ENCODE data around the gene LOXHD1.

The LOXHD1 gene

GRCh38 chr18:46570666-46571065 is 86.4 kb downstream of the LOXHD1 start:
- Histone ChIP-seq H3K36me3 (ENCODE audit: insufficient read depth, low read length) (no peaks in the 10 kb centered on the region), H3K79me2 (ENCODE audit: insufficient read depth, low read length) (no peaks in the 10 kb centered on the region), H4K20me1 (ENCODE audit: insufficient read depth, low read length) (no peaks in the 10 kb centered on the region), H3K4me2 (ENCODE audit: insufficient read depth, low read length) (no peak overlapping the region), H3K9ac (ENCODE audit: low read depth, low read length) (no peak overlapping the region), H3K4me3 (ENCODE audit: low read depth in 1 of 2, low read length in 2 of 2) (no peak overlapping the region), H3K27me3 (ENCODE audit: insufficient read depth, low read length, poor library complexity) (peaks cover 4% of the 10 kb centered on the region), H3K27ac (ENCODE audit: low read length) (no peak overlapping the region), H3K4me1 (ENCODE audit: insufficient read depth, low read length) (no peaks in the 10 kb centered on the region), H3K9me3 (ENCODE audit: insufficient read depth, low read length, severe bottlenecking) (no peaks in the 10 kb centered on the region), H2AFZ (ENCODE audit: low read depth, low read length) (no peak overlapping the region)
- ATAC-seq (ENCODE audit: insufficient read depth, low read depth) (no peak), DNase-seq (no peak)
- no peak for TF ChIP-seq CTCF (IDR thresholded peaks at IDR 0.05; ENCODE audit: borderline replicate concordance, extremely low read depth, low read length, poor library complexity, severe bottlenecking)
- TF ChIP-seq EZH2 (IDR thresholded peaks at IDR 0.05; ENCODE audit: borderline replicate concordance, low read depth, low read length, severe bottlenecking), result no peak

GRCh38 chr18:46570134-46570533 is 86.9 kb downstream of the LOXHD1 start:
- no peak overlapping the region for H3K4me3 ChIP-seq (ENCODE audit: low read depth in 1 of 2, low read length in 2 of 2)
- H3K79me2 ChIP-seq (ENCODE audit: insufficient read depth, low read length), result no peaks in the 10 kb centered on the region
- H3K9ac ChIP-seq (ENCODE audit: low read depth, low read length), result no peak overlapping the region
- H3K27ac ChIP-seq (ENCODE audit: low read length), result no peak overlapping the region
- no peak overlapping the region for H2AFZ ChIP-seq (ENCODE audit: low read depth, low read length)
- TF ChIP-seq CTCF (IDR thresholded peaks at IDR 0.05; ENCODE audit: borderline replicate concordance, extremely low read depth, low read length, poor library complexity, severe bottlenecking) (no peak), EZH2 (IDR thresholded peaks at IDR 0.05; ENCODE audit: borderline replicate concordance, low read depth, low read length, severe bottlenecking) (no peak)
- H3K4me2 ChIP-seq (ENCODE audit: insufficient read depth, low read length), result no peak overlapping the region
- DNase-seq (no peak), ATAC-seq (ENCODE audit: insufficient read depth, low read depth) (no peak)
- H3K4me1 ChIP-seq (ENCODE audit: insufficient read depth, low read length), result no peaks in the 10 kb centered on the region
- no peaks in the 10 kb centered on the region for H4K20me1 ChIP-seq (ENCODE audit: insufficient read depth, low read length)
- H3K9me3 ChIP-seq (ENCODE audit: insufficient read depth, low read length, severe bottlenecking), result no peaks in the 10 kb centered on the region
- peaks cover 4% of the 10 kb centered on the region for H3K27me3 ChIP-seq (ENCODE audit: insufficient read depth, low read length, poor library complexity)
- H3K36me3 ChIP-seq (ENCODE audit: insufficient read depth, low read length), result no peaks in the 10 kb centered on the region

DNA sequence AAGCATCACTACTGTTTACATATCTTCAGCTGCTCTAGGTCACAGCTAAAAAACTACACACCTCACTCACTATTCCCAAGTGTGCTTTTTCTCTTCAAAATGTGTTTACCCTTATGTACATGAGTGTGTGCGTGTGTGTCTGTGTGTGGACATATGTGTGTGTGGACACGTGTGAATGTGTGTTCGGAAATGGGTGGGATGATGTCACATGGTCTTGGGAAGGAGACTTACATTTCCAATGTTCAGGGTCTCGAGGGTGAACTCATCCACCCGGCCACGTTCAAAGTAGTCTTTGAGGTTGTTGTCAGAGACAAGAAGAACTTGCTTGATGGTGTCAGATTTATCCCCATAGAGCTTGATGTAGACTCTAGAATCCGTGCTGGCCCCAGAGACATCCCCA is 87.8 kb downstream of the LOXHD1 start:
- DNase-seq (no peak), ATAC-seq (ENCODE audit: insufficient read depth, low read depth) (no peak)
- peaks cover 4% of the 10 kb centered on the region for H3K27me3 ChIP-seq (ENCODE audit: insufficient read depth, low read length, poor library complexity)
- no peak overlapping the region for H2AFZ ChIP-seq (ENCODE audit: low read depth, low read length)
- H3K27ac ChIP-seq (ENCODE audit: low read length), result no peak overlapping the region
- H3K4me3 ChIP-seq (ENCODE audit: low read depth in 1 of 2, low read length in 2 of 2), result no peak overlapping the region
- H3K9ac ChIP-seq (ENCODE audit: low read depth, low read length), result no peak overlapping the region
- TF ChIP-seq EZH2 (IDR thresholded peaks at IDR 0.05; ENCODE audit: borderline replicate concordance, low read depth, low read length, severe bottlenecking) (no peak), CTCF (IDR thresholded peaks at IDR 0.05; ENCODE audit: borderline replicate concordance, extremely low read depth, low read length, poor library complexity, severe bottlenecking) (no peak)
- no peaks in the 10 kb centered on the region for H3K4me1 ChIP-seq (ENCODE audit: insufficient read depth, low read length)
- H3K36me3 ChIP-seq (ENCODE audit: insufficient read depth, low read length), result no peaks in the 10 kb centered on the region
- no peaks in the 10 kb centered on the region for H3K9me3 ChIP-seq (ENCODE audit: insufficient read depth, low read length, severe bottlenecking)
- no peaks in the 10 kb centered on the region for H3K79me2 ChIP-seq (ENCODE audit: insufficient read depth, low read length)
- no peak overlapping the region for H3K4me2 ChIP-seq (ENCODE audit: insufficient read depth, low read length)
- H4K20me1 ChIP-seq (ENCODE audit: insufficient read depth, low read length), result no peaks in the 10 kb centered on the region

- no peaks in the 10 kb centered on the region for H3K79me2 ChIP-seq (ENCODE audit: insufficient read depth, low read length)
- DNase-seq (no peak), ATAC-seq (ENCODE audit: insufficient read depth, low read depth) (no peak)
- H3K36me3 ChIP-seq (ENCODE audit: insufficient read depth, low read length), result no peaks in the 10 kb centered on the region
- no peaks in the 10 kb centered on the region for H4K20me1 ChIP-seq (ENCODE audit: insufficient read depth, low read length)
- peaks cover 4% of the 10 kb centered on the region for H3K27me3 ChIP-seq (ENCODE audit: insufficient read depth, low read length, poor library complexity)
- TF ChIP-seq CTCF (IDR thresholded peaks at IDR 0.05; ENCODE audit: borderline replicate concordance, extremely low read depth, low read length, poor library complexity, severe bottlenecking) (no peak), EZH2 (IDR thresholded peaks at IDR 0.05; ENCODE audit: borderline replicate concordance, low read depth, low read length, severe bottlenecking) (no peak)
- no peak overlapping the region for H3K27ac ChIP-seq (ENCODE audit: low read length)
- H3K4me2 ChIP-seq (ENCODE audit: insufficient read depth, low read length), result no peak overlapping the region
- H3K4me3 ChIP-seq (ENCODE audit: low read depth in 1 of 2, low read length in 2 of 2), result no peak overlapping the region
- no peaks in the 10 kb centered on the region for H3K4me1 ChIP-seq (ENCODE audit: insufficient read depth, low read length)
- no peak overlapping the region for H2AFZ ChIP-seq (ENCODE audit: low read depth, low read length)
- H3K9ac ChIP-seq (ENCODE audit: low read depth, low read length), result no peak overlapping the region
- H3K9me3 ChIP-seq (ENCODE audit: insufficient read depth, low read length, severe bottlenecking), result no peaks in the 10 kb centered on the region
These were observed 89.8 kb downstream of the LOXHD1 start for GRCh38 chr18:46567196-46567595.
